Esophagus muscularis mucosa (tissue), 4 donors: ENCODE results near the gene HIVEP2.

Source experiments
- CTCF ChIP-seq, 3 experiments: fragments of 200-600 bp in 2 of 3; fragments of 450-650 bp in 1 of 3; sonication (generic) in 2 of 3; IDR thresholded peaks; one replicate each; pipeline ENCODE4 v1.5.1; 2017 to 2019; ENCODE audit warnings: antibody characterized with exemption in 3 of 3, mild to moderate bottlenecking in 2 of 3, moderate library complexity in 1 of 3
- EP300 ChIP-seq: sonication (generic); formaldehyde crosslinking; IDR thresholded peaks from one replicate; pipeline ENCODE4 v1.6.1; 2017; ENCODE audit warnings: antibody characterized with exemption
- POLR2A ChIP-seq: fragments of 450-650 bp; IDR thresholded peaks from one replicate; pipeline ENCODE4 v1.6.1; 2017; ENCODE audit warnings: antibody characterized with exemption, moderate library complexity, mild to moderate bottlenecking, low read depth

GRCh38 chr6:142716097-142716496, 228.9 kb downstream of the HIVEP2 start:
- no peak for TF ChIP-seq CTCF (IDR thresholded peaks at IDR 0.05)
- TF ChIP-seq EP300 = no peak
- no peak for TF ChIP-seq POLR2A
